GM12873 (cell line): Measurements from ENCODE around the gene ARHGAP24.

Experiments
- TF ChIP-seq, protein P1 (sequence below): IDR thresholded peaks from 2 replicates; pipeline ENCODE4 v1.5.1; 2012; ENCODE audit warnings: low read depth, mild to moderate bottlenecking, moderate library complexity, low read length, control low read depth; ENCODE audit not compliant: insufficient read depth; ENCODE audit errors: missing control alignments

The ARHGAP24 gene

DNA sequence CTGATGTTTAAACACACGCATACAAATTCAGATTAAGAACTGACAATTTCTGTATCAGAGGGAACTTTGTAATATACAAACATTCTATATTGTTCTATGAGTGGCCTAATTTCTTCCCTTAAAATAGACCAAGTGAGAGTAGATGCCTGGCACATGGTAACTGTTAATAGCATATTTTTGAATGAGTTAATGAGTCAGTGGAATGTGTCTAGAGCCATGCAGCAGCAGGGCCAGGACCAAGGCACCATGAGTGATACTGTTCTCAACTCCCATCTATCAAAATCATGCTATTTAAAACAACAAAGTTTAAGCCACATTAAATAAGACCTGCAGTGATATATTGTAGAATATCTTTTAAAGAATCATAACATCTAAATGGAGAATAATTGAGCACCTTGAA, 98.3 kb downstream of the ARHGAP24 start:
- TF ChIP-seq, protein P1, sequence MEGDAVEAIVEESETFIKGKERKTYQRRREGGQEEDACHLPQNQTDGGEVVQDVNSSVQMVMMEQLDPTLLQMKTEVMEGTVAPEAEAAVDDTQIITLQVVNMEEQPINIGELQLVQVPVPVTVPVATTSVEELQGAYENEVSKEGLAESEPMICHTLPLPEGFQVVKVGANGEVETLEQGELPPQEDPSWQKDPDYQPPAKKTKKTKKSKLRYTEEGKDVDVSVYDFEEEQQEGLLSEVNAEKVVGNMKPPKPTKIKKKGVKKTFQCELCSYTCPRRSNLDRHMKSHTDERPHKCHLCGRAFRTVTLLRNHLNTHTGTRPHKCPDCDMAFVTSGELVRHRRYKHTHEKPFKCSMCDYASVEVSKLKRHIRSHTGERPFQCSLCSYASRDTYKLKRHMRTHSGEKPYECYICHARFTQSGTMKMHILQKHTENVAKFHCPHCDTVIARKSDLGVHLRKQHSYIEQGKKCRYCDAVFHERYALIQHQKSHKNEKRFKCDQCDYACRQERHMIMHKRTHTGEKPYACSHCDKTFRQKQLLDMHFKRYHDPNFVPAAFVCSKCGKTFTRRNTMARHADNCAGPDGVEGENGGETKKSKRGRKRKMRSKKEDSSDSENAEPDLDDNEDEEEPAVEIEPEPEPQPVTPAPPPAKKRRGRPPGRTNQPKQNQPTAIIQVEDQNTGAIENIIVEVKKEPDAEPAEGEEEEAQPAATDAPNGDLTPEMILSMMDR = no peak

DNA sequence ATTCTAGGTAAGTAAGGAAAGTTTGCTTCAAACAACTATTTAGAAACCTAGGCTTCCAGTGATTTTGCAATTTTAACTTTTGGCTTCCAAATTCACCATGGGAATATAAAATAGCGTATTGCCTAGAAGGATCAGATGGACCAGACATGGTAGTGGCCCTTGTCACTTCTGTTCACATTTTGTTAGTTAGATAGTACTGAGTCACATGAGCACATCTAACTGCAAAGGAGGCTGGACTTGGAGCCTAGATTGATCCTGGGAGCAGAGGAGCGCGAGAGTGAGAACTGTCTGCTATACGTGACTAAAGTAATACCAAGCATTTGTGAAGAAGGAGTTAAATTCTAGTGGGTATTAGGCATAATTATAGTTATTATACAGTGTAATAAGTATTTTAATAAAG, 102.4 kb downstream of the ARHGAP24 start:
- TF ChIP-seq, protein P1 = no peak

DNA sequence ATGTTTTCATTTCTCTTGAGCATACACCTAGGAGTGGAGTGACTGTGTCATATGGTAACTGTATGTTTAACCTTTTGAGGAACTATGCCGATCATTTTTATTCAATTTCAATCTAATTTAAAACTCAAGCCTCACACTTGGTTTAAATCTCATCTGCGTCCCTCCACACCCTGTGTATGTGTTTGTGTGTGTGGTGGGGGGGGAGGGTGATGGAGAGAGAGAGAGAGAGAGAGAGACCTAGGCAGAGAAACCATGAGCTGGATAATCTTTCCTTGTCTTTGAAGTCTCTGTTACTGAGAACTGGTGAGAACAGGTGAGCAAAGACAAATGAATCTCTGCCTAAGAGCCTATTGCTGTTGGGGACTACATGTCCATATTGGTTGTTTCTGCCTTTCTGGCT, 105.0 kb downstream of the ARHGAP24 start:
- TF ChIP-seq, protein P1 = no peak

DNA sequence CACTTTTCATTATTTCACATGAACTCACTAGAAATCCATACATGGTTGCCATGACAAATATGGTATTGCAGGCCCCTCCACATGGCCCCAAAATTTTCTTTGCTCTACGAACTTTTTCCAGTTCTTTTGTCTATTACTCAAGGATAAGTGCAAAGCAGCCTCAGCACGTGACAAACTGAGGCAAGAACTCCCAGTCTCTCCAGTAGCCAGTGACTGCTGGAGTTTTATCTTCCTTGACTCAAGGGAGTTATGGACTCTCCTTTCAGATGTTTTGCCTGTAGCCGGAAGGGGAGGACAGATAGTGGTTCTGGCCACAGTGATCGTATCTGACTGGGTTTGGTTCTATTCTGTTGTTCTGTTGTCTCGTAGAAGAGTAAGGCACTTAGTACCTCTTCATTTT, 105.5 kb downstream of the ARHGAP24 start:
- TF ChIP-seq, protein P1 = no peak

DNA sequence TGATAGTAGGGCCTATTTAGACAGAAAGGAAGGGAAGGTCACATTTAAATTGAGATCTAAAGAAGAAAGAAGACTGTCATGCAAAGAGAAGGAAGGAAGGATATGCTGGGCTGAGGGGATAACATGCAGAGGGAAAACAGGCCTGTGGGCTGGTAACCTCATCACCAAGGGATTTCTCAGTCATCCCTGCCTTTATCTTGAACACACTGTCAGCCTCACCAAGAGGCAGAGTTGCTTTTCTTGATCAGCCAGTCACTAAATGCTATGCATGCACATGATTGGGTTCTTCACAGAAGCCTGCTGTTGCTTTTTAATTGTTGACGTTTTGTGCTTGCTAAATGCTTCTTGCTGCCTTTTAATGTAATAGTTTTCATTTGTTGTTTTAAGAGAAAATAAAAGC, 113.0 kb downstream of the ARHGAP24 start:
- TF ChIP-seq, protein P1 = no peak

DNA sequence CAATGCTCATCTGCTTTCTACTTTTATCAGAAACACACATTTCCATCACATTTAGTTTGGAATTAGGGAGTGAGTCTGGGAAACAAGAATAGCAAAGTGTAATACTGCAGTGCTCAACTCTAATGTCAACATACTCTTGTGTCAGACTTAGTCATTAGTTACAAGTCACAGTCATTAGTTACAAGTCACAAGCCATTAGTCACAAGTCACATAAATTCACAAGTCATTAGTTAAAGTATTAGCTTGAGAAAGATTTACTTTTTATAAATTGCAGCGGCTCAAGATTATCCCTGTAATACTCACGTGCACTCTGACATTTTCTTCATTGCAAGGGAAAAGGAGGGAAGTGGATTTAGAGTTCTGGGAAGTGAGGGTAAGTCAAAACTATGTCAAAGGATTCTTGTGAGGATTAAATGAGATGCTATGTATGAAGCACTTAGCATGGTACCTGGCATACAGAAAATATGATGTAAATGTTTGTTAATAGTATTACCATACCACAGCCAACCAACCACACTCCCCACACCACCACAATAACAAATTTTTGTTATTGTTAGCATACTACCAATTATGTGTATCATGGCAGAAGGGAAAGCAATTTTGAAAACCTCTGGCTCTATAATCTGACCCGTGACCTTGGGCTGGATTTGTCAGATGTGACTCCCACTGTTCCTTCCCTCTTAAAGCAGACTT, 116.6 kb downstream of the ARHGAP24 start:
- TF ChIP-seq, protein P1 = no peak

DNA sequence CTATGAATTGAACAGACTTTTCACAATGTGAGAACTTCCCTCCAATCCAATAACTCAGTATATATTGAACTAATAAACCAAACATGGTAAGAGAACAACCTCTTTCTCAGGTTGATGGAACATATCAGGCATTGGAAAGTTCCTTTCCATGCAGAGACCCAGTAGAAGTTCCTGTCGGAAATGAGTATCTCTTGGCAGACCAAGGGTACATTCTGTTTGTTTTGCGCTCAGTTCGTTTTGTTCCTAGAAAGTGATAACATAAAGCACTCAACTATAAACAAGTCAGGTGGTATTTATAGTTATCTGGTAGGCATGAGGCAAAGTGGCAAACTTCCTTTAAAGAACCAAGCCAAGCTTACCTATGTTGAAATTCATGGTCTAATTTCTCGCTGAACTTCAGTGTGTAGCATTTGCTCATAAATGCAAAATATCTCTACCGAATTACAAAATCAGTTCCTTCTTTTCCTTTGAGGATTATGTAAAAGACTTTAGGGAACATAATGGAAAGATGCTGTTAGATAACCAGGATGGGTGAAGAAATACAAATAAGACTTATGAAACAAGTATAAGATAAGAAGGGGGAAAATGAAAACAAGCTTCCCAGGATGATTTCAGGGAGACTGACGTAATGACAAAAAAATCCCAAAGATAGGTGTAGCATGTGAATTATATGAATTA, 120.3 kb downstream of the ARHGAP24 start:
- TF ChIP-seq, protein P1 = no peak
